Activated CD8-positive, alpha-beta T cell treated with anti-CD3 and anti-CD28 coated beads for 36 hours (primary cell): ENCODE results near the gene GLDC. TPM values are rescaled to one million over a fixed set of nuclear protein-coding genes. Genes with fewer than 3 reads are reported as not detected.

Experiments
- ATAC-seq: fragments of 200-7000 bp; cut with Tn5 transposase; one replicate; pipeline ENCODE4 v1.10.0; 2021; ENCODE audit warnings: mild to moderate bottlenecking, moderate library complexity
- CTCF ChIA-PET: fragments of 350-600 bp; sonication (Branson Sonifier 250); formaldehyde crosslinking; loops from one replicate; lab custom pipeline; 2021; ENCODE audit warnings: antibody characterized with exemption; lab: Charles Lee
- POLR2A ChIA-PET: fragments of 350-600 bp; sonication (Branson Sonifier 250); formaldehyde crosslinking; loops from one replicate; lab custom pipeline; 2021; ENCODE audit warnings: antibody characterized with exemption; lab: Charles Lee
- DNase-seq: peaks from one replicate; pipeline ENCODE4 v3.0.0-alpha.2; 2020
- H3K27ac Mint-ChIP-seq: one replicate; pipeline ENCODE4 v1.8.0; 2021; ENCODE audit warnings: mild to moderate bottlenecking, mixed read lengths
- H3K27me3 Mint-ChIP-seq: one replicate; pipeline ENCODE4 v1.8.0; 2021; ENCODE audit warnings: mixed read lengths
- H3K36me3 Mint-ChIP-seq: one replicate; pipeline ENCODE4 v1.8.0; 2021; ENCODE audit warnings: low read depth, mixed read lengths
- H3K4me1 Mint-ChIP-seq: one replicate; pipeline ENCODE4 v1.8.0; 2021; ENCODE audit warnings: low read depth, mixed read lengths
- H3K4me3 Mint-ChIP-seq: one replicate; pipeline ENCODE4 v1.8.0; 2021; ENCODE audit warnings: mild to moderate bottlenecking, moderate library complexity, mixed read lengths
- H3K9me3 Mint-ChIP-seq: one replicate; pipeline ENCODE4 v1.8.0; 2021; ENCODE audit warnings: mixed read lengths
- intact Hi-C: fragments of 100-400 bp; cut with micrococcal nuclease; formaldehyde crosslinking; loops from one replicate; pipeline ENCODE4 v1.10.0; 2022
- total RNA-seq, 2 experiments: library from RNA; stranded (reverse); gene quantifications; one replicate each; pipeline ENCODE4 v1.2.3, GENCODE V29; 2021
- TF ChIP-seq, protein P1 (sequence below): fragments of 200-600 bp; IDR thresholded peaks from one replicate; pipeline ENCODE4 v1.8.0; 2022; ENCODE audit warnings: antibody characterized with exemption, mild to moderate bottlenecking

GLDC gene
- total RNA-seq, 2 experiments from 2014 or later = 0.63 to 1.3 TPM

GRCh38 chr9:6535594-6535993 lies 109.9 kb downstream of the GLDC start:
- no peak overlapping the region for H3K27ac Mint-ChIP-seq
- no peaks in the 10 kb centered on the region for H3K4me1 Mint-ChIP-seq
- TF ChIP-seq, protein P1, sequence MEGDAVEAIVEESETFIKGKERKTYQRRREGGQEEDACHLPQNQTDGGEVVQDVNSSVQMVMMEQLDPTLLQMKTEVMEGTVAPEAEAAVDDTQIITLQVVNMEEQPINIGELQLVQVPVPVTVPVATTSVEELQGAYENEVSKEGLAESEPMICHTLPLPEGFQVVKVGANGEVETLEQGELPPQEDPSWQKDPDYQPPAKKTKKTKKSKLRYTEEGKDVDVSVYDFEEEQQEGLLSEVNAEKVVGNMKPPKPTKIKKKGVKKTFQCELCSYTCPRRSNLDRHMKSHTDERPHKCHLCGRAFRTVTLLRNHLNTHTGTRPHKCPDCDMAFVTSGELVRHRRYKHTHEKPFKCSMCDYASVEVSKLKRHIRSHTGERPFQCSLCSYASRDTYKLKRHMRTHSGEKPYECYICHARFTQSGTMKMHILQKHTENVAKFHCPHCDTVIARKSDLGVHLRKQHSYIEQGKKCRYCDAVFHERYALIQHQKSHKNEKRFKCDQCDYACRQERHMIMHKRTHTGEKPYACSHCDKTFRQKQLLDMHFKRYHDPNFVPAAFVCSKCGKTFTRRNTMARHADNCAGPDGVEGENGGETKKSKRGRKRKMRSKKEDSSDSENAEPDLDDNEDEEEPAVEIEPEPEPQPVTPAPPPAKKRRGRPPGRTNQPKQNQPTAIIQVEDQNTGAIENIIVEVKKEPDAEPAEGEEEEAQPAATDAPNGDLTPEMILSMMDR = no peak
- ATAC-seq = no peak
- CTCF ChIA-PET = no interaction called here
- no peak for DNase-seq
- H3K9me3 Mint-ChIP-seq = no peaks in the 10 kb centered on the region
- H3K27me3 Mint-ChIP-seq = peaks cover 4% of the 10 kb centered on the region
- POLR2A ChIA-PET = no interaction called here
- H3K4me3 Mint-ChIP-seq = no peak overlapping the region
- intact Hi-C loops = no loop called here
- no peaks in the 10 kb centered on the region for H3K36me3 Mint-ChIP-seq

DNA sequence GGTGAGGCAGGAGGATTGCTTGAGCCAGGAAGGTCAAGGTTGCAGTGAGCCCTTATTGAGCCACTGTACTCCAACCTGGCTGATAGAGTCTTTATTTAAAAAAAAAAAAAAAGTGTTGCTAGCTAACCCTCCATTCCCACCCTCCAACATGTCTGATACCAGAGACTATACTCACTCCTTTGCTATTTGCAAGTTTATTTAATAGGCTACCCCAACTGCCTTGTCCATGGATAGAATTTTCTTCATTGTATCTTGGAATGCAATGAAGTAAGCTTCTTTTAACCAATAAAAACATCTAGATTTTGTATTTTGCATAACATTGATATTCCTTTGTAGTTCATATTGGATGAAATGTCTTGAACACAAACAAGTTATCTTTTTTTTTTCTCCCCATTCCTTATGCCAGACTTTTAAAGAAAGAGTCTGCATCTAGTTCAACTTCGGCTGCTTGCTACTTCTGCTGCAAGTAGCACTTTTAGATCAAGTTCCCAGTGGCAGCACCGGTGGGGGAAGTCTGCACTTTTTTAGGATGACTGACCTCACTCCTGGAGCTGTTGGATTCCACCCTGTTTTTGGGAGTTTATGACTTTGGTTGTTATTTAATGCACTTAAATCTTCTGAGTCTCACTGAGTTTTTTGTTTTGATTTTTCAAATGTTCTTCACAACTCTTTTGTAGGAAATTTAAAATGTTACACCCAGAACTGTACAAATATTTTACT lies 120.0 kb downstream of the GLDC start:
- H3K4me1 Mint-ChIP-seq = no peaks in the 10 kb centered on the region
- ATAC-seq = no peak
- no peaks in the 10 kb centered on the region for H3K27me3 Mint-ChIP-seq
- H3K9me3 Mint-ChIP-seq = peaks cover 9% of the 10 kb centered on the region
- H3K4me3 Mint-ChIP-seq = no peak overlapping the region
- POLR2A ChIA-PET = interaction anchor here (0.7 kb wide), 1 partner anchor 9 kb away, joined by 3 read pairs; no protein-coding TSS in a partner anchor
- no peak overlapping the region for H3K27ac Mint-ChIP-seq
- no peak for DNase-seq
- CTCF ChIA-PET = interaction anchor here (0.6 to 0.8 kb wide), 2 partner anchors 61 to 171 kb away, joined by 3 read pairs; no protein-coding TSS in a partner anchor
- TF ChIP-seq, protein P1 = no peak
- intact Hi-C loops = no loop called here
- peaks cover 21% of the 10 kb centered on the region for H3K36me3 Mint-ChIP-seq

- ChIA-PET POLR2A (no interaction called here), CTCF (no interaction called here)
- H3K4me1 Mint-ChIP-seq = no peaks in the 10 kb centered on the region
- H3K9me3 Mint-ChIP-seq = peaks cover 9% of the 10 kb centered on the region
- ATAC-seq (no peak), DNase-seq (no peak)
- no peak overlapping the region for H3K4me3 Mint-ChIP-seq
- TF ChIP-seq, protein P1 = no peak
- no peak overlapping the region for H3K27ac Mint-ChIP-seq
- H3K36me3 Mint-ChIP-seq = peaks cover 28% of the 10 kb centered on the region
- intact Hi-C loops = no loop called here
- H3K27me3 Mint-ChIP-seq = no peaks in the 10 kb centered on the region
Observed at GRCh38 chr9:6522263-6522662, 123.3 kb downstream of the GLDC start.

DNA sequence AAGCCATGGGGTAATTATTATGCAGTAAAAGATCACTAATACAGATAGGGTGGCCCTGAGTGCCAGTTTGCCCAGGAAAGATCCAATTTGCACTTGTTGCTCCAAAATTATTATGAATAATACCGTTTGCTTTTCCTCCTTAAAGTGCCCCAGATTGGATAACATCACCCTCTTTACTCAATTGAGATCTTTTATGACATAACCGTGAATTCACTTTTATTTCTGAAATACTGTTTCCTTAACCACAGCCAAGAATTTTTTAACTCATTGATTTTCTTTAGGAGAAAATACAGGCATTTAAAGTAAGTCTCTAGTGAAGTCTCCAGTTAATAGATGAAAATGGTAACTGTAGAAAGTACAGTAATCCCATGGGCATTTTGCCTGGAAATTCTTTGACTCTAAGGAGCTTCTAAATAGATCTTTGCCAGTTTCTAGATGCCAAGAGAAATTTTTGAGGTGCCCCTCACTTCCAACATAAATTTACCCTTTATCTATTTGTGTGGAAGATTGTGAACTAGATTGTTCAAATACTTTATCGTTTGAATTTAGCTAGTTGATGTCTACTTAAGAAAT lies 133.4 kb downstream of the GLDC start:
- DNase-seq = no peak
- TF ChIP-seq, protein P1 = no peak
- Mint-ChIP-seq H3K27me3 (no peaks in the 10 kb centered on the region), H3K36me3 (peaks cover 25% of the 10 kb centered on the region), H3K27ac (no peak overlapping the region), H3K9me3 (peaks cover 4% of the 10 kb centered on the region), H3K4me1 (no peaks in the 10 kb centered on the region), H3K4me3 (no peak overlapping the region)
- intact Hi-C loops = no loop called here
- ChIA-PET CTCF (no interaction called here), POLR2A (interaction anchor here (2.2 kb wide), 1 partner anchor 99 kb away, joined by 9 read pairs; the partner anchor contains the start of gene UHRF2)
- no peak for ATAC-seq

- TF ChIP-seq, protein P1 = no peak
- Mint-ChIP-seq H3K4me1 (no peaks in the 10 kb centered on the region), H3K27ac (no peak overlapping the region), H3K27me3 (no peaks in the 10 kb centered on the region), H3K9me3 (peaks cover 2% of the 10 kb centered on the region), H3K4me3 (no peak overlapping the region), H3K36me3 (peaks cover 60% of the 10 kb centered on the region)
- POLR2A ChIA-PET = no interaction called here
- CTCF ChIA-PET = no interaction called here
- ATAC-seq (no peak), DNase-seq (no peak)
- intact Hi-C loops = loop anchor here (10.0 kb wide), 2 partner anchors 58 to 152 kb away; no protein-coding TSS in a partner anchor
Observed at GRCh38 chr9:6506571-6506970, 139.0 kb downstream of the GLDC start.
